NCI-H2107 treated with DMSO at 0.1 percent for 48 hours (cell line): ENCODE measurements around the gene TAF6.
A peak's percentile ranks its signal among the peaks of the same experiment; 100 is the strongest.

Source experiments
- DNase-seq: peaks from one replicate; lab custom pipeline; 2025; ENCODE audit not compliant: unreplicated experiment; lab: John Stamatoyannopoulos, UW

Gene TAF6

DNA sequence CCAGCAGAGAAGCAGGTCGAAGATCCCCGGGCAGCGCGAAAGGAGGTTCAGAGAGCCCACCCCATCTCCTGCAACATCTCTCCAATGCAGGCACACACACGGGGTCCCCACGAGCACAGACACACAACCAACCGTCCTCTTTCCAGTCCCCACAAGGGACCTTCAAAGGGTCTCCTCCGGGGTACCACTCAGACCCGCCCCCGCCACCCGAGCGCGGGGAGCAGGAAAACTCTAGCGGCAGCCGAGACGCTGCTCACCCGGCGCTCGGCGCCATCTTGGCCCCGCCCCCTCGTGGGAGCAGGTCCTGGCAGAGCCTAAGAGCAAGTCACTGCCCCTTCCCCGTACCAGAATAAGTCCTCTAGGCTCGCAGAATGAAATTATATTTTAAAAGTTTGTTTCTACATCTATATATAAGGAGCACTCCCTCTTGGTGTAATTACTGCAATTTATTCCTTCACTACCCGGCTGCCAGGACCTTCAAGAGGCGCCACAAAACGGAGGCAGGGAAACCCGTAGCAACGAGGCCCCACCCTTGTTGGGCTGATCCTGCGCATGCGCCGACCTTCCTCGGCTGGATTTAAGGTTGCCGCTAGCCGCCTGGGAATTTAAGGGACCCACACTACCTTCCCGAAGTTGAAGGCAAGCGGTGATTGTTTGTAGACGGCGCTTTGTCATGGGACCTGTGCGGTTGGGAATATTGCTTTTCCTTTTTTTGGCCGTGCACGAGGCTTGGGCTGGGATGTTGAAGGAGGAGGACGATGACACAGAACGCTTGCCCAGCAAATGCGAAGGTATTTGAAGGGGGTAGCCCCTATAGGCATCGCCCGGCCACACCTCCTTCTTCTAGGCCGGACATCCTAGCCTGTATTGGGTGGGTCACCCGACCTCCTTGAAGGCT is at the start of gene TAF6, which contains the start of gene CNPY4:
Gene TAF6, minus strand, starts transcription at position 287 of the 898 bp plus-strand sequence. CDS start 5,149 bp downstream, outside the sequence.
Gene CNPY4, plus strand, starts transcription at position 563 of the 898 bp plus-strand sequence. Its CDS starts 111 bp downstream, at position 674.
- peak; percentile 97 for DNase-seq

DNA sequence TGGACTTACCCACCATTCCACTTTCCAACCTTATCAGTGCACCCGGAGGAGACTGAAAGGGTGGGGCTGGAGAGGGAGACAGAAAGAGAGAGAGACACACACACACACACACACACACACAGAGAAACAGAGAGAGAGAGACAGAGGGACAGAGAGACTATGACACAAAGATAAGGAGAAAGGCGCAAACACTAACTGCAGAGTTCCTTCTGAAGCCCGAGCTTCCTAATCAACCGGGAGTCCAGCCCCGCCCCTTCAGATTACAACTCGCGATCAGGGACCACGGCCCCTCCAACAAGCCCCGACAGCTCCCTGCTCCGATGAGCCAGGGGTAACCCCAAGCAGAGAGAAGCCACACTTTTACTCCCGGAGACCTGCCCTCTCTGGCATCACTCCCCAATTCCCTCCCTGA is 48.8 kb upstream of the TAF6 start:
- no peak for DNase-seq

DNA sequence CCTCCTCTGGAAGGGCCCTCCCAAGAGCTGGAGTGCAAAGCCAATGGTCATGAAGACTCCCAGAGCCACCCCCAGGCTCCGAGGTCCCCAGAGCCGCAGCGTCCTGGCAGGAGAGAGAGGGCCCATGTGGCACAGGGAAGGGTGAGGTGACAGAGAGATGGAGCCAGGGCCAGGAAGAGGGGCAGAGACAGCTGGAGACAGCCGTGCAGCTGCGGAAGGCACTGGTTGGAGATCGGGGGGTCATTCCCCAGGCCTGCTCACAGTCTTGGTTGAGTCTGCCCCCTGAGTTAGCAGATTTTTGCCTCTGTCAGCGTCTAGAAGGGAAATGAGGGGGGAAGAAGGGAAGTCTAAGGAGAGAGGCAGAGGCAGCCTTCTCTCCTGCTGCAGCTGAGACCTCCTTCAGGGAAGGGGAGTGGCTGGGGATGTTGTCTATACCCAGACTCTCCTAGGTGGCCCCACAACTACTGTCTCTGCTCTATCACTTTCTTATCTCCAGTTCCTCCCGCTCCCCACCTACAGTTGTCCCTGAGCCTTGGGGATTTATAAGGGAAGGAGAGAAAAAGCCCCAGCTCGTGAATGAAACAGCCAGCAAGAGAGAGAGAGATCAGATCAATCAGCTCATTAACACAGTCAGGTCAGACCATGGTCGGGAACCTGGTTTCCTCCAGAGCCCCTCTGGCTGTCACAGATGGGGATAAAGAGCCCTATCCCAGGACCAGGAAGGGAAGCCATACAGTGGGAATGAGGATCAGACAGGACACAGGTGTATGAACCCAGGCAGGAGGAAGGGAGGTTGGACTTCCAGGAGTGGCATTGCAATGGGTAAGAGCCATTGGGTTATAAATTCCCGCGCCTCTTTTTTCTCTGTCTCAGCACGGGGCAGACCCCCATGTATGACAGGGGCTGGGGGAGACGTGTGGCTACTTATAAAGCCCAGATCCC is 48.1 kb upstream of the TAF6 start:
- no peak for DNase-seq

DNA sequence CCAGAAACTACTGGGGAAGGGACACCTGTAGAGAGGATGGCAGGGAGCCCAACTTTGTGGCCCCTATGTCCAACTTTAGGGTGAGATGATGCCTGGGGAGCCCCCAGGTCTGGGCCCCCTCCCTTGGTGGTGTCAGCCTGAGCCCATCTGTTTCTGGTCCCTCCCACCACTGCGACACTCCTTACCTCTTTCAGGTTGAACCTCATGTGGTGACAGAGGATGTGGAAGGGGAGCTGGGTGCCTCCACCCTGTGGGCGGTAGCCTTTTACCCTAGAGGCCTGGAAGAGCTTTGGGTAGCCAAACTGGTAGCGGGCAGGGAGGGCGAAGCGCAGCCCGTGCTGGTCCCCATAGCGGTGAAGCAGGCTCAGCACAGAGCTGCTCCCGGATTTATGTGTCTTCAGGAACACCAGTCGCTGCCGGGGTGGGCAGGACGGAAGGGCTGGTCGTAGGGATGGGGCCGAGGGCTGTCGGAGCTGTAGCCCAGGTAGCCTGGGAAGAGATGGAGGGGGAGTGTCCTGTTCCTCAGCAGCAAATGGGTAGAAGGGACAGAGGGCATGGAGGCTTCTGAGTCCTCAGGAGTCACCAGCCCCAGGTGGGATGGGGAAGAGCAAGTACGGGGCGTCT is 47.3 kb upstream of the TAF6 start:
- DNase-seq: no peak

DNA sequence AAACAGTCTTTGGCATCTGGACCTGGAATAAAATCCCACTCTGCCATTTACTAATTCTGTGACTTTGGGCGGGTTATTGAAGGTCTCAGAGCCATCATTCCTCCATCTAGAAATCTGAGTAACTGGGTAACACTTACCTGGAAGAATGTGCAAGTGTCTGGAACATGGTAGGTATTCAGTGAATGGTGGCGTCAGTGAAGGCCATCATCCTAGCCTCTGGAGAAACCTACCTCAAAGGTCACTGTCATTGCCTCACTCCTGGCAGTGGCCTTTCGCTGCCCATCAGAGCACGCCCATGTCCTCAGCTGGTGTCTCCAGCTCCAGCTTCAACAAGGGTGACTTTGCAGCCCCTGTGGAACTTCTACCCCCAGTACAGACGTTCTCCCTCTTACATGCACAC is 44.7 kb upstream of the TAF6 start:
- no peak for DNase-seq

DNA sequence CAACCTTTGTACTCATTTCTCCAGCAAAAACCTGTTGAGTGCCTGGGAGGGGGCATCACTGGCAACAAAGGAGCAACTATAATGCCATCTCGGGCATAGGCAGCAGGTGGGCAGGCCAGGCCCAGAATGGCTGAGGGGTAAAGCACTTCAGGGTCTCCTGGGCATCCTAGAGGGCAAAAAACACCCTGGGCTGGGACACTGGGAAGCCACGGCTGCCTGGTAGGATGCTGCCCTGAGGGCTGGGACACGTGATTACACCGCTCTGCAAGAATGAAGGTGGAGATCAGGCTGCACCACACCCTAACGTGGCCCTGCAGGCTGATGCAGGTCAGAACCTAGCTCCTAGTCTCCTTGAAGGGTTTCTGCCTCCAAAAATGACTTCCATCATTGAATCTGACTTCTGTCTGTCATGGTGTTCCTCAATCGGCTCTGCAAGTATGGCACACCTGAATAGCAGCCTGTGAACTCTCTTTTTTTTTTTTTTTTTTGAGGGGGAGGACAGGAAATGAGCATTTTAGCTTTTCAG is 43.9 kb upstream of the TAF6 start:
- DNase-seq: no peak

DNA sequence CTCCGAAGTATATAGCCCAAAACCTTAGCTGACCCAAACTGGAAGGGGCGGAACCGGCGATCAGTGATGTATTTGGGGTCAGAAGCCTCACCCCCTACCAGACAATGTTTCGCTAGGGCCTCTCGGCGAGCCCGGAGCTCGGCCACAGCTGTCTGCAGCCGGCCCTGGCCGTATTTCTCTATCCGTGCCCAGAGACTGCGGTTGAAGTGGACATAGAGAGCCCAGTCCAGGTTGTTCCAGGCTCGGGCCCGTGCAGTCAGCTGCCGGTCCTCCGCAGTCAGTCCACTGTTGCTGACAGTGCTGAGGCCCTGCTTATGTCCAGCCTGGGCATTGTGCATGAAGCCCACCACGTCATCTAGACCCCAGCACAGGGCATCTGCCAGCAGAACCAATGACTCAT is 40.9 kb upstream of the TAF6 start:
- no peak for DNase-seq

DNA sequence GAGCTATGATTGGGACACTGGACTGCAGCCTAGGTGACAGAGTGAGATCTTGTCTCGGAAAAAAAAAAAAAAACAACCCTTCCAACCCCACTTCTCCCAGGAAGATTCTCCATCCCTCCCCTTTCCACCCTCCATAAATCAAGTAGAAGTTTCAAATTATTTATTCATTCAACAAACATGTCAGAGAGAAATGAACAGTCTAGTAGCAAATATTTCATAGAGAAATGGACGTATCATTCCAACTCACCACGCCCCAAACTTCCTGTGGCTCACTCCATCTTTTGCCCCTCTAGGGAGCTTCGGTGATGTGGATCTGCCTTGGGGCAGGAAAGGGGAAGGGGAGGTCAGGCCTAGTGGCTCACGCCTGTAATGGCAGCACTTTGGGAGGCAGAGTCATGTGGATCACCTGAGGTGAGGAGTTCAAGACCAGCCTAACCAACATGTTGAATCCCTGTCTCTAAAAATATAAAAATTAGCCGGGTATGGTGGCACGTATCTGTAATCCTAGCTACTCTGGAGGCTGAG is 40.0 kb upstream of the TAF6 start:
- DNase-seq: no peak

DNA sequence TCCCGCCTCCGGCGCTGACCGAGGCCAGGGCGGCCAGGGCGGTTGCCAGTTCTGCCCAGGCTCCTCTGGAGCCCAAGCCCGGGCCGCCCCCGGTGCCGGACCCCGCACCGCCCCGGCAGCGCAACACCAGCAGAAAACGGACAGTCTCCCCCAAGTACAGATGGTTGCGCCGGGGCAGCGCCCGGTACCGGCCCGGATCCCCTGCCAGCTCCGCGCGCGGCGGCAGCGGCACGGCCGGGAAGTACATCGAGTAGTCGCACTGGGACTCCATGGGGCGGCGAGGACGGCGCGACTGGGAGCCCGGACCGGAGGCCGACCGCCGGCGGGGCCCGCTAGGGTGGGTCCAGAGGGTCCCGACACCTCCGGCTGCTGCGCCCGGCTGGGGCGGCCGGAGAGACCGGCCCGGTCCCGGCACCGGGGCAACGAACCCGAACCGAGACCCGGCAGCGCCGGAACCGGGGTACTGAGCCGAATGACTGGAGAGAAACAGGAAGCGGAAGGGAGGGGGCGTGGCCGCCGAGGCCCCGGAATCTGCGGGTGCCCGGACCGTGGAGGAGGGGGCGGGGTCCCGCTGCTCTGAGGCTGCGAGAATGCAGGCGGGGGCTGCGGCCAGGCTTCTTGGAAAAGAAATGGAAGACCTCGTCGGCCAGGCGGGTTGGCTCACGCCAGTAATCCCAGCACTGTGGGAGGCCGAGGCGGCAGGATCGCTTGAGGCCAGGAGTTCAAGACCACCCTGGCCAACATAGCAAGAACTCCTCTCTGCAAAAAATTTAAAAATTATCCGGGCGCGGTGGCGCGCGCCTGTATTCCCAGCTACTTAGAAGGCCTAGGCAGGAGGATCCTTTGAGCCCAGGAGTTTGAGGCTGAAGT is 39.3 kb upstream of the TAF6 start, which contains the start of gene TRAPPC14:
Gene TRAPPC14, minus strand, starts transcription at position 495 of the 870 bp plus-strand sequence. Its CDS starts 224 bp downstream, at position 271.
- DNase-seq: peak; percentile 87

DNA sequence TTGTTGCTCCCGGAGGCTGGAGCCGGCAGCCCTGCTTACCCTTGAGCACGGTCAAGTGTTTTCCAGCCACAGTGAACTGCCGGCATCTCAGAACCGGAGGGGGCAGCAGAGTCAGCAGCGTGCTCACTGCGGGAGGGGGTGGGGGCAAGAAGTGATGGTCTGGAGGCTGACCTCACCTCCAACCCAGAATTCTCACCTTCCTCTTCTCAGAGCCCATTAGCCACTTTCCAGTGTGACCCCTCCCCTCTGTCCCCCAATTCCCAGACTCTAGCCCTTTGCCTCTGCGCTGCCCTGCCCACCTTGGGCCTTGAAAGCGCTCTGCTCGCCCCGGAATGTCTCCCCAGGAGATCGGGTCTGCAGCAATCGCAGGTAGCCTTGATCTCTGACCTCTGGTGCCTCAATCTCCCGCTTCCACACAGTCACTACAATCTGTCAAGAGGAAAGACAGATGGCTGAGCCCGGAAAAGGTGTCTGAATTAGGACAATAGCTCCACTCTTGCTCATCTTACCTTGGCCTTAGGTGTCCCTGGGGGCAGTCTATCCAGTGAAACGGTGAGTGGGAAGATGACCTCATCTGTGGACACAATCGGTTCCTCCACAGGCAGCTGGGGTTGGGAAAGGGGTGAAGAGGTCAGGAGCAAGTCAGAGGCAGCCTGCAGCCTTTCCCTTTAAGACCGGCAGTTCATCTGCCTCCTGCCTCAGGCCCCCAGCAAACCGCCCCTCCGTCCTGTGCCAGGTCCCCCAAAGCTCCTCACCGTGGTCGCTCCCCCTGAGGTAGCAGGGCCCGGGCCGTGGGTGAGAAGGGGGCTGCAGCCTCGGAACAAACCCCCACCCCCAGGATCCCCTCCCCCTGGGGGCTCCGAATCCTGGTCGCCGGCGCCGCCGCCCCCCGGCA is 38.4 kb upstream of the TAF6 start:
- DNase-seq: no peak

DNA sequence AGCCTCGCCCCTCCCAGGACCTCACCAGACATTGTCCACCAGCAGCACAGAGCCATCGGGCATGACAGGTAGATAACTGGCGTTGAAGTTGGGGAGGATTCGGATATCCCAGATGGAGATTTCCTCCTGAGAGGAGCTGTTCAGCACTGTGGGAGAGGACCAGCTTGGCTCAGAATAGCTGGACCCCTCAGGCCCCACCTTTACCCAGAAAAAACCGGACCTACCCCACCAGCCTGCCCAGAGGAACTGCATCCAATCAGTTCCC is 37.8 kb upstream of the TAF6 start:
- no peak for DNase-seq

DNA sequence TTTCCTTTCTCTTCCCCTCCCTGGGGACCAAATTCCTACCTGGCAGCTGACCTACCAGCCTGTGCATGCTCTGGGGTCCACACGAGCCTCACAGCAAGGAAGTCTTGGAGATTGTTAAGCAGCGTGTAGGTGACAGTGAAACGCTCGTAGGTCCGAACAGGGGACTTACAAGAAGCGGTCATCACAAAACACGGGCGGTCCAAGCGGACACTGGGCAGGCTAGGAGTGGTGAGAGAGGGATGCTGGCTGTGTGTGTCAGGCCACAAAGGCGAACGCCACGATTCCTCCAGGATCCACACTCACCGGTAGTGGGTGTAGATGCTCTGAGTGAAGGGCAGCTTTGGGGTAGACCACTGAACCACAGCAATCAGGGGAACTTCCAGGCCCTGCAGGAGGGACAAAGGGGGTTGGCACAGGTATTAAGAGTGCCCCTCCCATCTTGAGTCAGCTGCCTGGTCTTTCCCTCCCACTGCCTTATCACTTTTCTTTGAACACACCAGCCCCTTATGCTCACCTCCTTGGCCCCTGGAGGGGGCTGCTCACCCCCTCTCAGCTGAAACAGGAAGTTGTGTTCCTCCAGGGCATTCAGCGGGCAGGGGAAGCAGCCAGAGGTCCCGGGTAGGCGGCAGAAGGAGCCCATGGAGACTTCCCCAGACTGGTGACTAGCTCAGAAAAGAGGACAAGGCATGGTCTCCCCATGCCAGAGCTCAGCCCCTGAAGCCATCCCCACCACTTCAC is 37.3 kb upstream of the TAF6 start:
- DNase-seq: no peak

DNA sequence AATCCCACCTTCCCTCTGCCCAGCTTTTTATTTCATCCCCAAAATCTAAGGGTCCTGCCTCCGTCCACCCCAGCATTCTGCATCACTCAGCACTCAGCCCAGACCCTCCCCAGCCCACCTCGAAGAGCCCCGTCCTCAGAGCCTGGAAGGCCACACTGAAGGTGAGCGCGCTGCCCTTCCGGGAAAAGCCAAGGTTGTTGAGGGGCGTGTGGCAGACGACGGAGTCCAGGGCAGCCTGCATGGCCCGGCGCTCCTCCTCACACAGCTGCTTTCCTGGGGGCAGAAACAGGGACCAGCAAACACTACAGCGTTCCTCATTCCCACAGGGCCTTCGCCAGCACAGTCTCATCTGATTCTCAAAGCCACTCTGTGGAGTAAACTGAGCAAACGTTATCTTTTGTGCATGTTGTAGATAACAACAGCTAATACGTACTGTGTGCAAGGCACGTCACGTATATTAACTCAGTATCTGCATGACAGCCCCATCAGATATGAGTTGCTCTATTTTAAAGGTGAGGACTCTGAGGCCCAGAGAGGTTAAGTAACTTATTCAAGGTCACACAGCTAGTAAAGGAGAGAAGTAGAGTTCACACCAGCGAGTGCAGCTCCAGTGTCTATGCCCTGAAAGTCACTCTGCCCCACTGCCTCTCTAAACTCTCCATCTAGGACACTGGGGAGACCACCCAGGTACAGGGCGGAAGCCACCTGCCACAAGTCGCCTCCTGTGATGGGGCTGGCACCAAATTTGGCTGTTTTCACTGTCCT is 36.6 kb upstream of the TAF6 start:
- no peak for DNase-seq

DNA sequence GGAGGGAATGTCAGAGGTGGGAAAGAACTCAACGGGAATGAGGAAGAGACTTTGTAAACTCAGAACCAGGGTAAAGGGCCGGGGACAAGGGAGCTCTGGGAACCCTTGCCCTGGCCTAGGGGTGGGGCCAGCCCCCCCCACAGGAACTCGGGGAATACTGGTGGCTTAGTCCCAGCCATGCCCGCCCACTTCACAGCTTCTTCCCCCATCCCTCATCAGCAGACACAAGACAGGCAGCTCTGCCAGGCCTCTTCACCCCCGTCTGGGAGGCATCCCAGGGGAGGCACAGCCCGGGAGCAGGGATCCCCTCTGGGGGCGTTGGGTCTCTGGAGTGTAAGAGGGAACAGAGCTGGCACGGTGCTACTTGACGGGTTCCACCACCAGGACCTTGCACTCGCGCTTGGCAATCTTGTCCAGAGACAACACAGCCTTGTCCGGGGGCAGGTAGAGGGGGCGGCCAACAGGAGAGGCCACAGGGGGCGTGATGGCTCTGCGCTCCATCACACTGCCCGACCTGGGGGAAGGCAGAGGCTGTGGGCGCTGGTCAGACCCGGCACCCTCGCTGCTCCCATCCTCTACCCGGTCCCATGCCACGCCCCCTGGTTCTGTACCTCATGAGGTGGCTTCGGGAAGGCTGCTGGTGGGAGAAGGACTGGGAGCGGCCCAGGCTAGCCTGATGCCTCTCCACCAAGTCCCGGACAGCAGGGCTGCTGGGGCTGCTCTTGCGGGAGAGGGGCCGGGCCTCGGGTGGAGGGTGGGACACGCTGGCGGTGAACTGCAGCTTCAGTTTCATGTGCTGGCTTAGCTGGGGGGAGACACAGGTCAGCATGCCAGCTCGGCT is 35.7 kb upstream of the TAF6 start:
- no peak for DNase-seq

DNA sequence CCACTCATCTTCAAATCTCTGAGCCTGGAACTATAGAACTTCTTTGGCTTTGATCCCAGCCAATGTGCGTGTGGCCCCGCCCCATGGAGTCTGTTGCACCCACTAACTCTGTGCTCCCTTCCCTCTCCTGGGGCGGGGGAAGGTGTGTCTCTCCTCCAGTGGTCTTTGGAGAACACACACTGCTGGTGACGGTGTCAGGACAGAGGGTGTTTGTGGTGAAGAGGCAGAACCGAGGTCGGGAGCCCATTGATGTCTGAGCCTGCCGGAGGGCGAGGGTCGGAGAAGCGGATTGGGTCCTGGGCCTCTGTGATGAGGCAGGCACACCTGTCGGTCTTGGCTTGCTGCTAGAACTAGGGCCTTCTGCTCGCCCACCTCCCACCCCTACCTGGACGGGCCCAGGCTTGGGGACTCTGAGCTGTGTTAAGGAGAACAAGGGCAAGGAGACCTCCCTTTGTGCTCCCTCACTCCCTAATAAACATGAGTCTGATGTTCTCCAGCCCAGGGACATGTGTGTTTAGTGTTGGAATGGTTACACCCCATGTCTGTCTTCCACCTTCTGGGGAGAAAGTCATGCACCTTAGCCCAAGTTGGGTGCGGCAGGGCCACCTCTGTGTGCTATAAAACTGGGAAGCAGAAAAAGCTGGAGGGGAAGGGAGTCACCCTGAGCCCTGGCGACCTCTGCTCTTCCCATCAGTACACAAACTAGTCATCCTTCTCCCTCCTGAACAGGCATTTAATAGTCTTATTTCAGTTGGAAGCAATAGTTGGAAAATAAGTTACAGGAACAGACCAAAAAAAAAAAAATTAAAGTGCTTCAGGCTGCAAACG is 34.8 kb upstream of the TAF6 start:
- DNase-seq: no peak
